NCI-H2196 (cell line): ENCODE data around the gene PGD.
A peak's percentile ranks its signal among the peaks of the same experiment; 100 is the strongest.

Experiments
- DNase-seq: peaks from one replicate; lab custom pipeline; 2025; ENCODE audit not compliant: unreplicated experiment; lab: John Stamatoyannopoulos, UW

Gene PGD

GRCh38 chr1:10398734-10399443 is at the start of gene PGD:
PGD (plus strand) TSS chr1:10399064; CDS start chr1:10399118, 54 bp downstream.
- peak; percentile 98 for DNase-seq

GRCh38 chr1:10353282-10353681 is 45.6 kb upstream of the PGD start:
- no peak for DNase-seq

- no peak for DNase-seq
Measured at GRCh38 chr1:10353693-10354092, 45.2 kb upstream of the PGD start.

GRCh38 chr1:10360045-10360444 is 38.8 kb upstream of the PGD start:
- DNase-seq = no peak

- no peak for DNase-seq
Measured at GRCh38 chr1:10361515-10361914, 37.3 kb upstream of the PGD start.

GRCh38 chr1:10368194-10368593 is 30.7 kb upstream of the PGD start:
- no peak for DNase-seq

GRCh38 chr1:10374442-10374860 is 24.4 kb upstream of the PGD start:
- no peak for DNase-seq

- peak; percentile 47 for DNase-seq
Measured at GRCh38 chr1:10377365-10378029, 21.4 kb upstream of the PGD start.

GRCh38 chr1:10378081-10378841 is 20.6 kb upstream of the PGD start:
- peak; percentile 33 for DNase-seq

GRCh38 chr1:10379101-10379620 is 19.7 kb upstream of the PGD start:
- DNase-seq = no peak

GRCh38 chr1:10379676-10380075 is 19.2 kb upstream of the PGD start:
- no peak for DNase-seq

- no peak for DNase-seq
Measured at GRCh38 chr1:10380594-10381275, 18.1 kb upstream of the PGD start.

GRCh38 chr1:10383630-10384029 is 15.2 kb upstream of the PGD start:
- no peak for DNase-seq

- no peak for DNase-seq
Measured at GRCh38 chr1:10384219-10384618, 14.6 kb upstream of the PGD start.

- DNase-seq = no peak
Measured at GRCh38 chr1:10386761-10387676, 11.8 kb upstream of the PGD start.

GRCh38 chr1:10387677-10388386 is 11.0 kb upstream of the PGD start:
- peak; percentile 26 for DNase-seq

GRCh38 chr1:10388387-10388715 is 10.5 kb upstream of the PGD start:
- no peak for DNase-seq

GRCh38 chr1:10389271-10389973 is 9.4 kb upstream of the PGD start:
- DNase-seq = no peak

GRCh38 chr1:10396870-10397269 is 2.0 kb upstream of the PGD start:
- DNase-seq = no peak
